Stimulated activated CD8-positive, alpha-beta memory T cell treated with anti-CD3 and anti-CD28 coated beads, Interleukin-2, amount 100 ng/mL, for 1 hour (primary cell): ENCODE results near the gene CYP4F22.
"Not testable (repeated sequence)": the region's sequence is repeated elsewhere in the genome, so short reads cannot be mapped to it uniquely, and the experiment has no call there.

Experiments
- DNase-seq, 2 donors: peaks; one replicate each; pipeline ENCODE4 v3.0.0-alpha.2; 2020; ENCODE audit warnings: low read depth in 2 of 2

CYP4F22 gene

DNA sequence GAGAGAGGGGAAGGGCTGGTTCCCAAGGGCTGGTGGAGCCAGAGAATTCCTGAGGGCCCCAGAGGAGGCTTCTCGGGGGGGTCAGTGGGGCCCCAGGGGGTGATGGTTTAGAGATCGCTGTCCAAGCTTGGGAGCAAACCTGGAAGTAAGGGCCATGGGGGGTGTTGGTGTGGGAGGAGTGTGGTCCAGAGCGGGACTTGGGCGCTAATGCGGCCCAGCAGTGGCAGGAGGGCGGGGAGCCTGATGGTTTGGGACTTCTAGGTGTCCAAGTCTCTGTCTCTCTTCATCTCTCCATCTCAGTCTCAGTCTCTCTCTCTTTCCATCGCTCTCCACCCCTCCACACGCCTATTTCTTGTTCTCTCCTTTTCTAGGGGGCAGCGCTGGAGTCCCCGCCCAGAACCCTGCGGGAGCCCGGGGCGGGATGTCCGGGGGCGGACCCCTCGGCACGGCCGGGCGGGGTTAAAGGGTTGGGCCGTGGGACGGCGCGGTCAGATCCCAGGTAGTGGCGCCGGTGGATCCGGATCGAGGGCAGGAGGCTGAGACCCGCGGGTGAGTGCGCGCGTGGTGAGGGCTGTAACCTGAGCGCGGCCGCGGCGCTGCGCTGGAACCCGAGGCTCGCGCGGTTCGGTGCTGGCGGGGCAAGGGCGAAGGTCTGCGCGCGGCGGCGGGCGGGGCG lies at the start of gene CYP4F22:
Gene CYP4F22 (plus strand): TSS at position 491 of the 676 bp plus-strand sequence. CDS start 16,812 bp downstream, outside the sequence.
- DNase-seq = no peak

GRCh38 chr19:15461694-15462093 lies 46.6 kb upstream of the CYP4F22 start:
- DNase-seq = no peak

DNA sequence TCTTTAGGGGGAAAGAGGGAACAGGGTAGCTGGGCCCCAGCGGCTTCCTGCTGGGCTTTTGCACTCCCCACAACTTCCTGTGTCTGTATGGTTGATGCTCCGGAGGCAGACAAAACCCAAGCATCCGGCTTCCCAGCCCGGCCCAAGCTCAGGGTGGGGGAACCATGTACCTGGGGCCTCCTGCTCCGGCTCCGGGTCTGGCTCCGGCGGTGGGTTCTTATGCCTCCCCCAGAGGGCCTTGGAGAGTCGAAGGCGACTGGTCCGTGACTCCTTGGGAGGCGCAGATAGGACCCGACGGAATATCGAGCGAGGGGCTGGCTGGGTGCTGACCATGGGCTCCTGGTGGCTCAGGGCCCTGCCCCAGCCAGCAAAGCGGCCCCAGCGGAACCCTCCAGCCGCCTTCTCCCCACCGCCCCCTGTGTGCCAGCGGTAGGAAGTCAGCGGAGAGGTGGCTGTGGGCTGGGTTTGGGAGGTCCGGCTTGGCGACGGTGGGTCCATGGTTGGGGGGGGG lies 44.4 kb upstream of the CYP4F22 start:
- peak; percentile 54 to 62 for DNase-seq

- DNase-seq = peak; percentile 47 to 58
These were observed 43.6 kb upstream of the CYP4F22 start, which contains the start of gene RASAL3 for GRCh38 chr19:15464394-15465385. TSS of gene RASAL3 (minus strand) at chr19:15464544. CDS start at chr19:15464358, 186 bp downstream.

DNA sequence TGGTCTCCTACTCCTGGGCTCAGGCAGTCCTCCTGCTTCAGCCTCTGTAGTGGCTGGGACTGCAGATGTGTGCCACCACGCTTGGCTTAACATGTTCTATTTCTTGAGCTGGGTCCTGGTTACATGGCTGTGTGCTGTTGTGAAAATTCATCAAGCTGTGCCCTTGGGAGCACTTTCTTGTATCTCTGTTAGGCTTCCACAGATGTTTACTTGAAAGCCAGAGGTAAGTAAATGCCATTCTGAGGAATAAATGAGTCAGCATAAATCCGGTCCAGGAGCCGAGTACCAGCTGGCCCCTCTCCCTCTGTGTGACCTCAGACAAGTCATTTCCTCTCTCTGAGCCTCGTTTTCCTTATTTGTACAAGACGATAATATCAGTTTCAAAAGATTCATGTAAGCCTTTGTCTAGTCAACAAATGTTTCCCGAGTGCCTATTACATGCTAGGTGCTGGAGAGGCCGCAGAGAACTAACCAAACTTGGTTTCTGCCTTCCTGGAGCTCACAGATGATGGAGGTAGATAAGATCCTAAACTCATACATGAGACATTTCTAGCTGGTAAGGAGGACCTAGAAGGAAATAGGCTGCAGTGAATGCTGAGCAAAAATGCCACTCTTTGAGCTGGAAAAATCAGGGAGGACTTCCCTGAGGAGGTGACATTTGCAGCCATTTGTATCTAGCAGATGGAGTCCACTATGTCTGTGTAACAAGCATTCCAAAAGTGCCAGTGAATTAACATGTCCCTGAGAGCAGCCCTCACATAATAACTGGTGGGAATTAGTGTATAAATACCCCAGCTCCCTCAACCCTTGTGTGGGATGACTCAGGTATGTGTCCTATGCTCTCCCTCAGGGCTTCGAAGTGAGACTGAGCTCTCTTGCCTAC lies 41.2 kb upstream of the CYP4F22 start:
- peak in 1 of 2 donors; percentile 38 for DNase-seq

DNA sequence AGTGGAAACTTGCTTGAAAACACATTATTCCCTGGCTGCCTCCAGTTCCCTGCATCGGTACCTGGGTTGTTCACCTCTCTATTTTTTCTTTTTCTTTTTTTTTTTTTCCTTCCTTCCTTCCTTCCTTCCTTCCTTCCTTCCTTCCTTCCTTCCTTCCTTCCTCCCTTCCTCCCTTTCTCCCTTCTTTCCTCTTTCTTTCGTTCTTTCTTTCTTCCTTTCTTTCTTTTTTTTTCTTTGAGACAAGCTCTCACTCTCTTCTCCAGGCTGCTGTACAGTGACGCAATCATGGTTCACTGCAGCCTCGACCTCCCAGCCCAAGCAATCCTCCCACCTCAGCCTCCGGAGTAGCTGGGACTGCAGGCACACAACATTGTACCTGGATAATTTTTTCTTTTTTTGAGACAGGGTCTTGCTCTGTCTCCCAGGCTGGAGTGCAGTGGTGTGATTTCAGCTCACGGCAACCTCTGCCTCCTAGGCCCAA lies 40.6 kb upstream of the CYP4F22 start:
- DNase-seq = no peak

- no peak for DNase-seq
These were observed 39.4 kb upstream of the CYP4F22 start for GRCh38 chr19:15468675-15469512.

- no peak for DNase-seq
These were observed 38.6 kb upstream of the CYP4F22 start for GRCh38 chr19:15469513-15470297.

GRCh38 chr19:15471639-15472101 lies 36.7 kb upstream of the CYP4F22 start:
- DNase-seq = no peak

DNA sequence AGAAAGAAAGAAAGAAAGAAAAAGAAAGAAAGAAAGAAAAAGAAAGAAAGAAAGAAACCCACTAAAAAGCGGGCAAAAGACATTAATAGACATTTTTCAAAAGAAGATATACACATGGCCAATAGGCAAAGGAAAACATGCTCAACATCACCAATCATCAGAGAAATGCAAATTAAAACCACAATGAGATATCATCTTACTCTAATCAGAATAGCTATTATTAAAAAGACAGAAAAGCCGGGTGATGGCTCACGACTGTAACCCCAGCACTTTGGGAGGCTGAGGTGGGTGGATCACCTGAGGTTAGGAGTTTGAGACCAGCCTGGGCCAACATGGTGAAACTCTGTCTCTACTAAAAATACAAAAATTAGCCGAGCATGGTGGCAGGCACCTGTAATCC lies 34.5 kb upstream of the CYP4F22 start:
- not testable (repeated sequence) for DNase-seq

DNA sequence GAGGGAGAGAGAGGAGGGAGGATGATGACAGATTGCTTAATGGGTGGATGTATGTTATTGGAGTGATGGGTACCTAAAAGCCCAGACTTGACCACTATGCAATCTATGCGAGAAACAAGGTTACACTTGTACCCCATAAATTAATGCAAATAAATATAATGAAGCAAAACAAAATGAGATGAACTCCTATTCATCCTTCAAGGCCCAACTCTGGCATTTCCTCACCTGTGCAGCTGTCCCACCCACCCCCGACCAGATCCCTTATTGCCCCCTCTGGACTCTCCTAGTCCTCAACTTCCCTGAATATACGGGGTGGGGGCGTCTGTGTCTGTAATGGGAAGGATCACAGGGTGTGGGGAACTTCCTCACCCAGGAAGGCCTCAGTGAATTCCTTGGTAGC lies 33.2 kb upstream of the CYP4F22 start:
- no peak for DNase-seq

DNA sequence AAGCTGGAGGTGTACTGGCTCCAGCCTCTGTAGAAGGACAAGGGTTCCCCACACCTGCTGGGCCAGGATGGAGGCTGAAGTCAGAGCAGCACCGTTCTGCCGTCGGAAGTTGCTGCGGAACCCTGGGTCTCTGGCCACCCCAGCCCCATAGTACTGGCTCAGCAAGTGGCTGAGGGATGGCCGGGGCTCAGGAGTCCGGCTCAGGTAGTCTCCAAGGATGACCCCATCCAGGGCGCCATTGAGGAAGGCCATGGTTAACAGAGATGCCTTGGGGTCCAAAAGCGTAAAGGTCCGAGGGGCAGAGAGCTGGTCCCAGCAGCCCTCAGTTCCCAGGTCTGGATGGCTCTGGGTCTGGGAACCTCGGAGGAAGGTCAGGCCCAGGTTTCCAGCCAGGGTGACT lies 32.7 kb upstream of the CYP4F22 start:
- no peak for DNase-seq

GRCh38 chr19:15476325-15476724 lies 32.0 kb upstream of the CYP4F22 start:
- no peak for DNase-seq

DNA sequence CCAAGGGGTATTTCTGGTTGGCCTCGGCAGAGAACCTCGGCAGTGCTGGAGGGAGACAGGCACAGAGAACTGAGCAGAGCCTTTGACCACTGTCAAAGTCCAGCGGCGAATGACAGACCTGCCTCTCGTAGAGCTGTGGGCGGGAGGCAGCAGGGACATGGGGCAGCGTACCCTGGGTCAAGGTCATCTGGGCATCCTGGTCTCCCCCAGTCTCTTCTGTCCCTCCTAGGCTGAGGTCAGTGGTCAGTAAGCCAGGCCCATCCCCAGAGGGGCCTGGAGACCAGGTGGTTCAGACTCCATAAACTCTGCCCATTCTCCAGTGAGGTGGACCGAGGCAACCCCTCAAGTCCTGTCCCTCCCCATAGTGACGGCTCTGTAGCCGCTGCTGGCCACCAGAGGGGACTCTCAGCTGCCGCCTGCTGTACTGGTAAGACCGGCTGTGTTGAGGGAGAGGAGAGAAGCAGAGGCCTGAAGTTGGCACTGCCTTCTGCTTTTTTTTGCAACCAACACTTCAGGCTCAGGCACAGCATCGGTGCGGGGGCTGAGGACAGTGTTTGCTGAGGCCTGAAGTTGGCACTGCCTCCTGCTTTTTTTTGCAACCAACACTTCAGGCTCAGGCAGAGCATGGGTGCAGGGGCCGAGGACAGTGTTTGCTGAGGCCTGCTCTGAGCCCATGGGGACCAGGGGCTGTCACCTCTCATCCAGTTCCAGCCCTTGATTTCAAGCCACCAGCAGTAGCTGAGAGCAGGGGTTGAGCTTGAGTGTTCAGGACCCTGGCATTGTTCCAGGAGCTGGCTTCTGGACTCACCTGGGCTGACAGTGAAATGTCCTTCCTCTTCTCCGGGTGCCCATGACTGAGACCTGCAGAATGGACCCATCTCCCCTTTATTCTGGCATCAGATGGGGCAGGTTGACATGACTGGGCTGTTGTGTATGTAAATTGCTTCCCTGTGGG lies 28.7 kb upstream of the CYP4F22 start, which contains the start of gene PGLYRP2:
Gene PGLYRP2 (minus strand): TSS at position 111 of the 955 bp plus-strand sequence. CDS start 130 bp downstream, outside the sequence.
- no peak for DNase-seq

DNA sequence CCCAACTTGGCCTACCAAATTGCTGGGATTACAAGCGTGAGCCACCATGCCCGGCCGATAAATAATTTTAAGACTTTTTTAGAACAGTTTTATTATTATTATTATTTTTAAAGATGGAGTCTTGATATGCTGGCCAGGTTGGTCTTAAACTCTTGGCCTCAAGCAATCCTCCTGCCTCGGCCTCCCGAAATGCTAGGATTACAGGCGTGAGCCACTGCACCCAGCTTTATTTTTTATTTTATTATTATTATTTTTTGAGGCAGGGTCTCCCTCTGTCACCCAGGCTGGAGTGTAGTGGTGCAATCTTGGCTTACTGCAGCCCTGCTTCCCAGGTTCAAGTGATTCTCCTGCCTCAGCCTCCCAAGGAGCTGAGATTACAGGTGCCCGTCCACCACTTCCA lies 27.3 kb upstream of the CYP4F22 start:
- DNase-seq = not testable (repeated sequence)

DNA sequence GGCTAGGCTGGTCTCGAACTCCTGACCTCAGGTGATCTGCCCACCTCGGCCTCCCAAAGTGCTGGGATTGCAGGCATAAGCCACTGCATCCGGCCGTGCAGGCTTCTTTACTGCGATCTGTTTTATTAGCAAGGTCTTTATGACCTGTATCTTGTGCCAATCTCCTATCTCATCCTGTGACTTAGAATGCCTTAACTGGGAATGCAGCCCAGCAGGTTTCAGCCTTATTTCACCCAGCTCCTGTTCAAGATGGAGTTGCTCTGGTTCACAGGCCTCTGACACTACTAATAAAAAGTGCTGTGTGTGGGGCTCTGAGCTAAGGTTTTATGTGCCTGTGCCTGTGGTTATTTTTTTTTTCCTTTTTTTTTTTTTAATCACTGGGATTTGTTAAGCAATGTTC lies 22.6 kb upstream of the CYP4F22 start:
- DNase-seq = not testable (repeated sequence)

DNA sequence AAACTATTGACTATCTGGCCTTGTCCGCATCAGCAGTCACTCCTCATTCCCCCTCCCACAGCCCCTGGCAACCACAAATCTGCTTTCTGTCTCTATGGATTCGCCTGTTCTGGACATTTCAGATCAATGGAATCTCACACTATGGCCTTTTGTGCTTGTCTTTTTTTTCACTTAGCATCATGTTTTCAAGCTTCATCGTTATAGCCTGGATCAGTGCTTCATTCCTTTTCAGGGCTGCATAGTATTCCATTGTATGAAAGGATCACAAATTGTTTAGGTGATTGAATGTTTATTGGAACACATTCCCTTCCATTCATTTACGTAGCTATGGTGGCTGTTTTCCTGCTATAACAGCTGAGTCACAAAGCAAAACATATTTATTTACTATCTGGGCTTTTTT lies 21.3 kb upstream of the CYP4F22 start:
- no peak for DNase-seq
